AG10803 (cell line): ENCODE measurements around the gene ZFP37.

Source experiments
- DNase-seq: peaks from one replicate; pipeline ENCODE4 v3.0.0; 2010; ENCODE audit warnings: low read depth
- H3K4me3 ChIP-seq: 2 replicates; pipeline ENCODE4 v1.5.1; 2011; ENCODE audit warnings: mild to moderate bottlenecking, low read length, control low read depth
- TF ChIP-seq, protein P1 (sequence below): conservative IDR thresholded peaks from 2 replicates; pipeline ENCODE4 v1.5.1; 2011; ENCODE audit warnings: mild to moderate bottlenecking, low read length, control low read depth, inconsistent platforms

The ZFP37 gene

DNA sequence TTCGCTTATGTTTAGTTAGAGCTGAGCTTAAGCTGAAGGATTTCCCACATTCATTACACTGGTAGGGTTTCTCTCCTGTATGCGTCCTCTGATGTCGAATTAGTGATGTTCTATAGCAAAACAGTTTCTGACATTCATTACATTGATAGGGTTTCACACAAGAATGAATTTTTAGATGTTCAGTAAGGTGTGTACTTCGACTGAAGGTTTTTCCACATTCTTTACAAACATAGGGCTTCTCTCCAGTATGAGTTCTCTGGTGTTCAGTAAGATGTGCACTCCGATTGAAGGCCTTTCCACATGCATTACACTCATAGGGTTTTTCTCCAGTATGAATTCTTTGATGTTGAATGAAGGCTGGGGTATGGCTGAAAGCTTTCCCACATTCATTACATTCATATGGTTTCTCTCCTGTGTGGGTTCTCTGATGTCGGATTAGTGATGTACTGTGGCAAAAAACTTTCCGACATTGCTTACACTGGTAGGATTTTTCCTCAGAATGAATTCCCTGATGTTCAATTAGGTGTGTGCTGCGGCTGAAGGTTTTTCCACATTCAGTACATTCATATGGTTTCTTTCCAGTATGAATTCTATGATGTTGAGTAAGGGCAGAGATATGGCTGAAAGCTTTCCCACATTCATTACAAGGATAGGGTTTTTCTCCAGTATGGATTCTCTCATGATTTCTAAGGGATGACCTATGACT lies 59.1 kb downstream of the ZFP37 start:
- DNase-seq: no peak
- TF ChIP-seq, protein P1, sequence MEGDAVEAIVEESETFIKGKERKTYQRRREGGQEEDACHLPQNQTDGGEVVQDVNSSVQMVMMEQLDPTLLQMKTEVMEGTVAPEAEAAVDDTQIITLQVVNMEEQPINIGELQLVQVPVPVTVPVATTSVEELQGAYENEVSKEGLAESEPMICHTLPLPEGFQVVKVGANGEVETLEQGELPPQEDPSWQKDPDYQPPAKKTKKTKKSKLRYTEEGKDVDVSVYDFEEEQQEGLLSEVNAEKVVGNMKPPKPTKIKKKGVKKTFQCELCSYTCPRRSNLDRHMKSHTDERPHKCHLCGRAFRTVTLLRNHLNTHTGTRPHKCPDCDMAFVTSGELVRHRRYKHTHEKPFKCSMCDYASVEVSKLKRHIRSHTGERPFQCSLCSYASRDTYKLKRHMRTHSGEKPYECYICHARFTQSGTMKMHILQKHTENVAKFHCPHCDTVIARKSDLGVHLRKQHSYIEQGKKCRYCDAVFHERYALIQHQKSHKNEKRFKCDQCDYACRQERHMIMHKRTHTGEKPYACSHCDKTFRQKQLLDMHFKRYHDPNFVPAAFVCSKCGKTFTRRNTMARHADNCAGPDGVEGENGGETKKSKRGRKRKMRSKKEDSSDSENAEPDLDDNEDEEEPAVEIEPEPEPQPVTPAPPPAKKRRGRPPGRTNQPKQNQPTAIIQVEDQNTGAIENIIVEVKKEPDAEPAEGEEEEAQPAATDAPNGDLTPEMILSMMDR: no peak
- H3K4me3 ChIP-seq: no peak overlapping the region
